HCT116 (cell line): ENCODE results near the gene CASP1. TPM values are rescaled to one million over a fixed set of nuclear protein-coding genes. Genes with fewer than 3 reads are reported as not detected.

Source experiments
- ATAC-seq: fragments of 200-7000 bp; cut with Tn5 transposase; 2 replicates; pipeline ENCODE4 v1.9.1; 2020; ENCODE audit warnings: mild to moderate bottlenecking, moderate library complexity
- BruUV-seq: library from RNA; stranded (reverse); fragments of 400-500 nt; replicated peaks from 2 replicates; lab custom pipeline; 2021; lab: Mats Ljungman, UMichigan
- CTCF ChIA-PET: fragments of 300-600 bp; sonication (Branson Sonifier 250); formaldehyde crosslinking; loops from one replicate; lab custom pipeline; 2021; ENCODE audit warnings: antibody characterized with exemption; lab: Charles Lee
- POLR2A ChIA-PET: fragments of 300-600, 350-600 bp; sonication (Branson Sonifier 250); formaldehyde crosslinking; loops from one replicate; lab custom pipeline; 2021; ENCODE audit warnings: antibody characterized with exemption; lab: Charles Lee
- RAD21 ChIA-PET, 2 experiments: fragments of 300-600 bp; sonication (Branson Sonifier 250); formaldehyde crosslinking; loops; one replicate each; lab custom pipeline; 2023; ENCODE audit warnings: low total read pairs in 2 of 2; ENCODE audit not compliant: uncharacterized antibody in 2 of 2, unreplicated experiment in 2 of 2, low non-redundant PET in 1 of 2; lab: Charles Lee
- DNase-seq: peaks from one replicate; pipeline ENCODE4 v3.0.0-alpha.2; 2010; ENCODE audit warnings: low read depth, low spot score
- H2AFZ ChIP-seq: fragments of 200-600 bp; shearing (Covaris generic), sonication (generic); 2 replicates; pipeline ENCODE4 v1.6.1; 2017; ENCODE audit warnings: low read depth, mixed run types, mixed read lengths, antibody characterized with exemption, low read length; ENCODE audit not compliant: poor library complexity, severe bottlenecking
- H3K27ac ChIP-seq: 2 replicates; pipeline ENCODE4 v1.5.1; 2012; ENCODE audit warnings: low read depth, low read length
- H3K27me3 ChIP-seq: fragments of 200-600 bp; sonication (generic); 2 replicates; pipeline ENCODE4 v1.6.1; 2016; ENCODE audit warnings: mixed run types, low read length, mixed read lengths; ENCODE audit not compliant: insufficient read depth
- H3K36me3 ChIP-seq, 2 experiments: fragments of 200-500 bp in 1 of 2; fragments of 200-600 bp in 1 of 2; sonication (Bioruptor generic) in 1 of 2; sonication (generic) in 1 of 2; 2 replicates each; pipeline versions ENCODE4 v1.5.1 to v1.6.1; 2014 to 2016; ENCODE audit warnings: low read length in 2 of 2, inconsistent platforms in 1 of 2, mixed read lengths in 1 of 2, mixed run types in 1 of 2; ENCODE audit not compliant: insufficient read depth in 2 of 2, control insufficient read depth in 1 of 2
- H3K4me1 ChIP-seq, 2 experiments: fragments of 200-600 bp in 1 of 2; sonication (generic) in 1 of 2; 2 replicates each; pipeline versions ENCODE4 v1.5.1 to v1.6.1; 2012 to 2017; ENCODE audit warnings: low read length in 2 of 2, inconsistent platforms in 1 of 2, mild to moderate bottlenecking in 1 of 2, mixed read lengths in 1 of 2, mixed run types in 1 of 2, moderate library complexity in 1 of 2; ENCODE audit not compliant: insufficient read depth in 2 of 2, control insufficient read depth in 1 of 2
- H3K4me2 ChIP-seq: fragments of 200-600 bp; sonication (generic); 2 replicates; pipeline ENCODE4 v1.6.1; 2017; ENCODE audit warnings: mixed run types, low read length, mixed read lengths
- H3K4me3 ChIP-seq, 2 experiments: fragments of 200-600 bp in 1 of 2; sonication (generic) in 1 of 2; replicated peaks in 1 of 2; 2 replicates each; pipeline ENCODE4 v1.5.1; 2011 to 2016; ENCODE audit warnings: low read length in 2 of 2, control low read depth in 1 of 2, low read depth in 1 of 2, mild to moderate bottlenecking in 1 of 2, mixed read lengths in 1 of 2, mixed run types in 1 of 2
- H3K79me2 ChIP-seq: fragments of 200-600 bp; sonication (generic); 2 replicates; pipeline ENCODE4 v1.6.1; 2017; ENCODE audit warnings: mild to moderate bottlenecking, mixed run types, low read length, moderate library complexity, mixed read lengths; ENCODE audit not compliant: insufficient read depth
- H3K9ac ChIP-seq: fragments of 200-600 bp; sonication (generic); 2 replicates; pipeline ENCODE4 v1.6.1; 2016; ENCODE audit warnings: low read length, mixed read lengths
- H3K9me2 ChIP-seq: fragments of 200-600 bp; sonication (generic), shearing (Covaris generic); 2 replicates; pipeline ENCODE4 v1.6.1; 2017; ENCODE audit warnings: mixed run types, mild to moderate bottlenecking, moderate library complexity; ENCODE audit not compliant: insufficient read depth
- H3K9me3 ChIP-seq, 2 experiments: fragments of 200-500 bp in 1 of 2; fragments of 200-600 bp in 1 of 2; sonication (Bioruptor generic) in 1 of 2; sonication (generic) in 1 of 2; 2 replicates each; pipeline ENCODE4 v1.6.1; 2014 to 2017; ENCODE audit warnings: low read length in 2 of 2, mixed read lengths in 2 of 2, inconsistent platforms in 1 of 2, low read depth in 1 of 2, mild to moderate bottlenecking in 1 of 2, mixed run types in 1 of 2, moderate library complexity in 1 of 2; ENCODE audit not compliant: control insufficient read depth in 1 of 2, insufficient read depth in 1 of 2
- H4K20me1 ChIP-seq: fragments of 200-600 bp; sonication (generic), shearing (Covaris generic); 2 replicates; pipeline ENCODE4 v1.6.1; 2017; ENCODE audit warnings: mixed run types, mild to moderate bottlenecking, moderate library complexity; ENCODE audit not compliant: insufficient read depth
- CBX3 ChIP-seq: IDR thresholded peaks from 2 replicates; pipeline ENCODE4 v1.6.1; 2012; ENCODE audit warnings: low read depth
- CEBPB ChIP-seq: IDR thresholded peaks from 2 replicates; pipeline ENCODE4 v1.6.1; 2012; ENCODE audit warnings: low read depth
- ELF1 ChIP-seq: IDR thresholded peaks from 2 replicates; pipeline ENCODE4 v1.6.1; 2012; ENCODE audit warnings: low read depth, borderline replicate concordance
- EZH2 ChIP-seq: fragments of 200-600 bp; sonication (generic); IDR thresholded peaks from 2 replicates; pipeline ENCODE4 v1.6.1; 2017; ENCODE audit warnings: antibody characterized with exemption, mixed run types
- FOSL1 ChIP-seq: IDR thresholded peaks from 2 replicates; pipeline ENCODE4 v1.6.1; 2012; ENCODE audit warnings: low read depth
- JUND ChIP-seq: IDR thresholded peaks from 2 replicates; pipeline ENCODE4 v1.6.1; 2012
- POLR2AphosphoS5 ChIP-seq: IDR thresholded peaks from 2 replicates; pipeline ENCODE4 v1.6.1; 2011; ENCODE audit warnings: mild to moderate bottlenecking, low read depth, low read length, moderate library complexity
- RAD21 ChIP-seq: IDR thresholded peaks from 2 replicates; pipeline ENCODE4 v1.6.1; 2012; ENCODE audit warnings: low read depth, mild to moderate bottlenecking
- REST ChIP-seq: IDR thresholded peaks from 2 replicates; pipeline ENCODE4 v1.6.1; 2012; ENCODE audit warnings: low read depth
- SIN3A ChIP-seq: IDR thresholded peaks from 2 replicates; pipeline ENCODE4 v1.6.1; 2012; ENCODE audit warnings: low read depth
- SP1 ChIP-seq: IDR thresholded peaks from 2 replicates; pipeline ENCODE4 v1.6.1; 2012; ENCODE audit warnings: low read depth
- SRF ChIP-seq: IDR thresholded peaks from 2 replicates; pipeline ENCODE4 v1.6.1; 2012; ENCODE audit warnings: low read depth
- TCF7L2 ChIP-seq: IDR thresholded peaks from 2 replicates; pipeline ENCODE4 v1.7.0; 2011; ENCODE audit warnings: borderline replicate concordance, inconsistent platforms; ENCODE audit not compliant: insufficient read depth, insufficient read length; ENCODE audit errors: extremely low read depth
- YY1 ChIP-seq: IDR thresholded peaks from 2 replicates; pipeline ENCODE4 v1.6.1; 2011; ENCODE audit warnings: low read length, low read depth, moderate library complexity, mild to moderate bottlenecking; ENCODE audit not compliant: insufficient replicate concordance; ENCODE audit errors: extremely low read depth
- ZBTB33 ChIP-seq: IDR thresholded peaks from 2 replicates; pipeline ENCODE4 v1.6.1; 2011; ENCODE audit warnings: mild to moderate bottlenecking, low read length, moderate library complexity; ENCODE audit not compliant: insufficient replicate concordance; ENCODE audit errors: extremely low read depth
- ZFX ChIP-seq: fragments of 450-650 bp; IDR thresholded peaks from 2 replicates; pipeline ENCODE4 v1.6.1; 2017
- ZNF274 ChIP-seq: fragments of 200-500 bp; sonication (Bioruptor generic); IDR thresholded peaks from 2 replicates; pipeline ENCODE4 v1.6.1; 2014; ENCODE audit warnings: mild to moderate bottlenecking, low read depth, low read length, inconsistent platforms
- intact Hi-C: fragments of 100-400 bp; cut with micrococcal nuclease; formaldehyde crosslinking; loops from 2 replicates; pipeline ENCODE4 v1.10.0; 2022
- total RNA-seq: library from RNA; stranded (reverse); gene quantifications from one replicate; pipeline ENCODE4 v1.2.1, GENCODE V29; 2021; ENCODE audit not compliant: unreplicated experiment
- TF ChIP-seq, protein P1 (sequence below), 3 experiments: fragments of 200-600 bp in 1 of 3; sonication (generic) in 1 of 3; IDR thresholded peaks in 2 of 3; conservative IDR thresholded peaks in 1 of 3; 2 replicates each; pipeline ENCODE4 v1.5.1; 2012 to 2017; ENCODE audit warnings: low read depth in 2 of 3, low read length in 2 of 3, antibody characterized with exemption in 1 of 3, borderline replicate concordance in 1 of 3, control low read depth in 1 of 3, mild to moderate bottlenecking in 1 of 3, mixed read lengths in 1 of 3, mixed run types in 1 of 3, moderate library complexity in 1 of 3; ENCODE audit not compliant: insufficient read depth in 1 of 3
- TF ChIP-seq, protein P2 (sequence below): IDR thresholded peaks from 2 replicates; pipeline ENCODE4 v1.6.1; 2012
- TF ChIP-seq, protein P3 (sequence below): IDR thresholded peaks from 2 replicates; pipeline ENCODE4 v1.6.1; 2012

Gene CASP1
- total RNA-seq, 1 experiment from 2014 or later: not detected

- no peak overlapping the region for H3K9ac ChIP-seq
- no TSS peak for BruUV-seq
- no peak overlapping the region for H2AFZ ChIP-seq
- H3K9me2 ChIP-seq: no peaks in the 10 kb centered on the region
- 0 out of 4 replicates have a peak, but pooled peaks cover 0 to 5% of the 10 kb centered on the region in 2 experiments for H3K4me1 ChIP-seq
- ChIA-PET CTCF (no interaction called here), RAD21 (no interaction called here), POLR2A (no interaction called here)
- H3K4me2 ChIP-seq: no peak overlapping the region
- no peak overlapping the region for H3K4me3 ChIP-seq
- no peaks in the 10 kb centered on the region for H3K36me3 ChIP-seq
- TF ChIP-seq FOSL1: no peak
- TF ChIP-seq POLR2AphosphoS5: no peak
- no peak for TF ChIP-seq SP1
- TF ChIP-seq CBX3: no peak
- TF ChIP-seq, protein P1, sequence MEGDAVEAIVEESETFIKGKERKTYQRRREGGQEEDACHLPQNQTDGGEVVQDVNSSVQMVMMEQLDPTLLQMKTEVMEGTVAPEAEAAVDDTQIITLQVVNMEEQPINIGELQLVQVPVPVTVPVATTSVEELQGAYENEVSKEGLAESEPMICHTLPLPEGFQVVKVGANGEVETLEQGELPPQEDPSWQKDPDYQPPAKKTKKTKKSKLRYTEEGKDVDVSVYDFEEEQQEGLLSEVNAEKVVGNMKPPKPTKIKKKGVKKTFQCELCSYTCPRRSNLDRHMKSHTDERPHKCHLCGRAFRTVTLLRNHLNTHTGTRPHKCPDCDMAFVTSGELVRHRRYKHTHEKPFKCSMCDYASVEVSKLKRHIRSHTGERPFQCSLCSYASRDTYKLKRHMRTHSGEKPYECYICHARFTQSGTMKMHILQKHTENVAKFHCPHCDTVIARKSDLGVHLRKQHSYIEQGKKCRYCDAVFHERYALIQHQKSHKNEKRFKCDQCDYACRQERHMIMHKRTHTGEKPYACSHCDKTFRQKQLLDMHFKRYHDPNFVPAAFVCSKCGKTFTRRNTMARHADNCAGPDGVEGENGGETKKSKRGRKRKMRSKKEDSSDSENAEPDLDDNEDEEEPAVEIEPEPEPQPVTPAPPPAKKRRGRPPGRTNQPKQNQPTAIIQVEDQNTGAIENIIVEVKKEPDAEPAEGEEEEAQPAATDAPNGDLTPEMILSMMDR (IDR thresholded peaks at IDR 0.05 in 2 of 3, conservative IDR thresholded peaks at IDR 0.05 in 1 of 3; ENCODE audit: borderline replicate concordance in 1 of 3, insufficient read depth in 1 of 3, low read depth in 2 of 3, low read length in 2 of 3): no peak
- TF ChIP-seq, protein P2, sequence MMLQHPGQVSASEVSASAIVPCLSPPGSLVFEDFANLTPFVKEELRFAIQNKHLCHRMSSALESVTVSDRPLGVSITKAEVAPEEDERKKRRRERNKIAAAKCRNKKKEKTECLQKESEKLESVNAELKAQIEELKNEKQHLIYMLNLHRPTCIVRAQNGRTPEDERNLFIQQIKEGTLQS: no peak
- TF ChIP-seq ZBTB33: no peak
- no peak for TF ChIP-seq ZNF274
- no peak for TF ChIP-seq EZH2
- TF ChIP-seq JUND: no peak
- no peak for TF ChIP-seq TCF7L2
- TF ChIP-seq YY1: no peak
- TF ChIP-seq REST: no peak
- TF ChIP-seq CEBPB: no peak
- TF ChIP-seq SRF: no peak
- no peak for TF ChIP-seq ELF1
- TF ChIP-seq, protein P3, sequence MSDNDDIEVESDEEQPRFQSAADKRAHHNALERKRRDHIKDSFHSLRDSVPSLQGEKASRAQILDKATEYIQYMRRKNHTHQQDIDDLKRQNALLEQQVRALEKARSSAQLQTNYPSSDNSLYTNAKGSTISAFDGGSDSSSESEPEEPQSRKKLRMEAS: no peak
- TF ChIP-seq ZFX: no peak
- TF ChIP-seq SIN3A: no peak
- TF ChIP-seq RAD21: no peak
- H3K27me3 ChIP-seq: no peaks in the 10 kb centered on the region
- H4K20me1 ChIP-seq: no peaks in the 10 kb centered on the region
- ATAC-seq: no peak
- DNase-seq: no peak
- H3K9me3 ChIP-seq: no peaks in the 10 kb centered on the region
- intact Hi-C loops: no loop called here
- no peak overlapping the region for H3K27ac ChIP-seq
- H3K79me2 ChIP-seq: no peaks in the 10 kb centered on the region
Measured at GRCh38 chr11:105045676-105046296, 10.8 kb upstream of the CASP1 start.
